ENCODE data around the gene EVL. TPM values are rescaled to one million over a fixed set of nuclear protein-coding genes. Genes with fewer than 3 reads are reported as not detected.

EVL gene
- total RNA-seq, 1 donor from 2014 or later: 159 TPM

DNA sequence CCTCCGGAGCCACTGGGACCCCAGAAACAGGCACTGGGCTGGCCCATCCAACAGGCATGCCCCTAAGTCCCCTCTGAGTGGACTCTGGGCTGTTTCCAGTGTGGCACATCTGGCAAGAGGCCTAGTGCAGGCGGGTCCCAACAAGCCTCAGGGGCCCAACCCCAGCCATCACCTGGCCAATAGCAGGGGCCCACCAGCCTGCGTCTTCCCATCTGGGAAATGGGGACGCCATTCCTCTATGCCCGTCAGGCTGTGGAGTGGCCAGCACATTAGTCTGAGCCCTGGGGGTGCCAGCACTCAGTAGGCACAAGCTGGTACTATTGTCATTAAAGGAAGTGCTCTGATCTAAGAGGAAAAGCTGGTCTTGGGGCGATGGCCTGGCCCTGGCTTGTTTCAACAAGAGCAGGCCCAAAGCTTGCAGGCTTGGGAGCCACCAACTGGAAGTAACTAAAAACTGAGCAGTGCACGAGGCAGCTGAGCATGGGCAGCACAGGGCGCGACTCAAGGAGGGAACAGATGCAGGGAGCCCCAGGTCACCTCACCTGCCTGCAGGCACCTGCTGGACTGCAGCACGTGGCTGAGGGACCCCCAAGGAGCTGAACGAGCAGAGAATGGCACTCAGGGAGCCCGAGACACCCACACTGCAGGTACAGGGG is 85.8 kb downstream of the EVL start:
- Mint-ChIP-seq H3K9me3 (peaks cover 5% of the 10 kb centered on the region), H3K27ac (no peak overlapping the region), H3K27me3 (peaks cover 9% of the 10 kb centered on the region), H3K4me1 (ENCODE audit: unreplicated experiment) (peaks cover 12% of the 10 kb centered on the region), H3K4me3 (no peak overlapping the region), H3K36me3 (no peaks in the 10 kb centered on the region)
- no peak for TF ChIP-seq CTCF (conservative IDR thresholded peaks at IDR 0.05)
- no peak for DNase-seq (ENCODE audit: extremely low spot score, unreplicated experiment)

GRCh38 chr14:100152091-100152490 is 86.9 kb downstream of the EVL start:
- Mint-ChIP-seq H3K27me3 (peaks cover 16% of the 10 kb centered on the region), H3K4me1 (ENCODE audit: unreplicated experiment) (peaks cover 16% of the 10 kb centered on the region), H3K9me3 (peaks cover 5% of the 10 kb centered on the region), H3K27ac (no peak overlapping the region), H3K36me3 (no peaks in the 10 kb centered on the region), H3K4me3 (no peak overlapping the region)
- no peak for DNase-seq (ENCODE audit: extremely low spot score, unreplicated experiment)
- TF ChIP-seq CTCF (conservative IDR thresholded peaks at IDR 0.05): no peak

- H3K27ac Mint-ChIP-seq: no peak overlapping the region
- H3K4me3 Mint-ChIP-seq: no peak overlapping the region
- no peaks in the 10 kb centered on the region for H3K36me3 Mint-ChIP-seq
- TF ChIP-seq CTCF (conservative IDR thresholded peaks at IDR 0.05): no peak
- H3K27me3 Mint-ChIP-seq: peaks cover 31% of the 10 kb centered on the region
- peaks cover 16% of the 10 kb centered on the region for H3K4me1 Mint-ChIP-seq (ENCODE audit: unreplicated experiment)
- DNase-seq (ENCODE audit: extremely low spot score, unreplicated experiment): no peak
- peaks cover 5% of the 10 kb centered on the region for H3K9me3 Mint-ChIP-seq
Observed at GRCh38 chr14:100153560-100153959, 88.3 kb downstream of the EVL start.

DNA sequence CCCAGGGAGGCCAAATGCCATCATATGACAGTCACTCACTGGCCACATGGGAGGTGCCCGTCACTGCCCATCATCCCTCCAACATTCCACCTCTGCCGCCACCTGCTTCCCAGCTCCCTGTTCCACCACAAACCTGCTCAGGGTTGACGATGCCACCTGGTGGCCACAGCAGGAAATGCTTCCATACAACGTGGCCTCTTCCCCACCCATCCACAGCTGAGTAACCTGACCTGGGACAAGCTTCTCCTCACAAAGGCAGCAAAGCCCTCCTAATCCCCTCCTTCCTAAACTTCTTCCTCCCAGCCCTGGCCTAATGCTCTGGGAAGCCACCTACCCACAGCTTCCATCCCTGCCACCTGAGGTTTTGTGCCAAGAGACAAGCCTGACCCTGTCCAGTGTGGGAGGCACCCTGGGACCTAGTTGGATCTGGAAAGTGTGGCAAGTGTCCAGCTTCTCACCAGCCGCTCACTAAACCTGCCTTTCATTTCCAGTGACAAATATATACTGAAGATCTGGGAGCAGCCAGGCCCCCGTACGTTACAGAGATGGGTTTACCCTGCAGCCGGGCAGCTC is 89.9 kb downstream of the EVL start:
- peaks cover 5% of the 10 kb centered on the region for H3K9me3 Mint-ChIP-seq
- peak overlapping the region; percentile 79 for H3K27ac Mint-ChIP-seq
- H3K36me3 Mint-ChIP-seq: no peaks in the 10 kb centered on the region
- no peak for DNase-seq (ENCODE audit: extremely low spot score, unreplicated experiment)
- peak overlapping the region; percentile 16 for H3K4me3 Mint-ChIP-seq
- H3K27me3 Mint-ChIP-seq: peaks cover 37% of the 10 kb centered on the region
- H3K4me1 Mint-ChIP-seq (ENCODE audit: unreplicated experiment): peaks cover 16% of the 10 kb centered on the region
- TF ChIP-seq CTCF (conservative IDR thresholded peaks at IDR 0.05): peak; percentile 77

DNA sequence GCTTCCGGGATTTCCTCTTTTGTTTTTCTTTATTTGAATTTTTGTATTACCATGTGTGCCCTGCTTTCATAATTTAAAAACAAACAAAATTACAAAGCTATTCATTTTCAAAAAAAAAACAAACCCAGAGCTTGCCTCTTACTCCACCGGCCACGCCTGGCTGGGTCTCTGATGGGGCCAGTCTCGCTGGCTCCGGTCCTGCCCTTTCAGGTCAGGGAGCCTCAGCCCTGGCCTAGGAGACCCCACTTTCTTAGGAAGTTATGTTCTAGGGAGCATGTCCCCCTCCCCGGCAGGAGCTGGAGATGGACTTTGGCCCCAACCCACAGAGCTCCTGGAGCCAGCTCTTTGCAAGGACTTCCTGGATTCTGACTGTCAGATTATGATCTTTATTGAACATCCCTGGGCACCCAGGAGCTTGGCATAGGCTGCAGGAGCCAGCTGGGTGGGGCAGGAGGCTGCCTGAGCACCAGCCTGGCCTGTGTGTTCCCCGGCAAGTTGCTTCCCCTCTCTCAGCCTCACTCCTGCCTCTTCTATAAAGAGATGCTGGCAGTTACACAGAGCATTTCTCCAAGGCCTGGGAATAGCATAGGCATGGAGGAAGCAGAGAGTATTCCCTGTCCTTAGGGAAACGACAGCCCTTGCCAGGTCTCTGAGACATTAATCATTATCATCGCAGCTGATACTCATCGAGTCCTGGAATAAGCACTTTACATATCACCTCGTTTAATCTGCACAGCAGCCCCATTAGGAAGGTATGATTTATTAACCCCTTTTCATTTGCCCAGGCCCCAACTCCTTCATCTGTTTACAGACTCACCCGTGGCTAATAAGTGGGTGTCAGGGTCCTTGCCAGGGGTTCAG is 90.8 kb downstream of the EVL start:
- peak overlapping the region; percentile 79 for H3K27ac Mint-ChIP-seq
- H3K4me3 Mint-ChIP-seq: peak overlapping the region; percentile 68
- peaks cover 16% of the 10 kb centered on the region for H3K4me1 Mint-ChIP-seq (ENCODE audit: unreplicated experiment)
- peaks cover 5% of the 10 kb centered on the region for H3K9me3 Mint-ChIP-seq
- peaks cover 45% of the 10 kb centered on the region for H3K27me3 Mint-ChIP-seq
- no peaks in the 10 kb centered on the region for H3K36me3 Mint-ChIP-seq
- no peak for TF ChIP-seq CTCF (conservative IDR thresholded peaks at IDR 0.05)
- DNase-seq (ENCODE audit: extremely low spot score, unreplicated experiment): no peak

All from type B pancreatic cell (in vitro differentiated cells).